DMS79 treated with DMSO at 0.1 percent for 48 hours (cell line): ENCODE data around the gene ZNF777.
"Not testable (repeated sequence)": the region's sequence is repeated elsewhere in the genome, so short reads cannot be mapped to it uniquely, and the experiment has no call there.

Experiments
- DNase-seq: peaks from one replicate; lab custom pipeline; 2025; lab: John Stamatoyannopoulos, UW

ZNF777 gene

DNA sequence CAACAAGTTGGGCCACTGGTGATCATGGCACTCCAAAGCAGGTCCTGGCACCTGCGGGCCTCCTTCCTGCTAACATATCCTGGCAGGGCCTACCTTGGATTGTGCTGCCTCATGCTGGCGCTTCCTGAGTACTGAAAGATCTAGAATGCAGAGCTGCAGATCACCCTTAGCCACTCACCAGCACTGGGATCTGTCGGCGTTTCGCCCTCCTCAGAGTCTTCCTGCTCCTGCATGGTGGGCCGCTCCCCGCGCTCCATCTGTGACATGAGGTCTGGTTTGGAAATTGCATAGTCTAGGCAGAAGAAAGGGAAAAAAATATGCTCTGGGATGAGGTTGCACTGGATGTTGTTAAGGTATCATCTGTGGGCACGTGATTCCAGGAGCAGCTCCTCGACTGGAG lies 10.0 kb downstream of the ZNF777 start:
- DNase-seq: no peak

DNA sequence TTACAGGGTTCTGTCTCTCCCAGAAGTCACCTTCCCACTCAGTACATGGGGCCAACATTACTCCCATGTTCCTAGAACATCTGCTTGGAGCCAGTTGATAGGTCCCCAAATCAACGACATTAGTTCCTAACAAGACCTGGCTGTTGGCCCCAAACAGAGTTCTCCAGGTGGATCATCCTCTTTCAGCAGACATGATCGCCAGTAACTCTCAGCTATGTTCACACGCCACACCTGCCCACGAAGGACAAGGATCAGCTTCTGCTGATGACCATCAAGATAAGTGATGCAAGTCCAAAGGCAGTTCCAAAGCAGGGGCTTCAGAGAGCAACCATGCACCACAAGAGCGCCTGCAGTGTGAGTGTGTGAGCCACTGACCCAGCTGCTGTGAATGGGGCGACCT lies 11.0 kb downstream of the ZNF777 start:
- no peak for DNase-seq

DNA sequence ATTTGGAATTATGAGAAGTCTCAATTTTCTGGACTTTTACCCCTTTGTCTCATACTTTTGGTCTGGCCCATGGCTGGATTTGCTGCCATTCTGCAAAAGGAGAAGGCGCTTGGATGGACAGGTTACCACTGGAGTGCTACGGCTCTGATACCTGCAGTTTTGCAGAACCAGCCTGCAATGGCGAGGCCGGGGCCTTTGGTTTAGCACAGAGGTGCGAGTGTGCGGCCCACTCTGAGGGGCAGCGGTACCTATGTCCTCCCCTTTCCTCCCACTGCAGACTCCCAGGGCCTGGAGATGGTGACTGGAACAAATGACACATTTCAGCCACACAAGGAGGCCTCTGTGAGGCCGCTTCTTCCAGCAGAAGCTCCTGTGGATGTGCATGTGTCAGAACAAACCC lies 11.9 kb downstream of the ZNF777 start:
- DNase-seq: no peak

DNA sequence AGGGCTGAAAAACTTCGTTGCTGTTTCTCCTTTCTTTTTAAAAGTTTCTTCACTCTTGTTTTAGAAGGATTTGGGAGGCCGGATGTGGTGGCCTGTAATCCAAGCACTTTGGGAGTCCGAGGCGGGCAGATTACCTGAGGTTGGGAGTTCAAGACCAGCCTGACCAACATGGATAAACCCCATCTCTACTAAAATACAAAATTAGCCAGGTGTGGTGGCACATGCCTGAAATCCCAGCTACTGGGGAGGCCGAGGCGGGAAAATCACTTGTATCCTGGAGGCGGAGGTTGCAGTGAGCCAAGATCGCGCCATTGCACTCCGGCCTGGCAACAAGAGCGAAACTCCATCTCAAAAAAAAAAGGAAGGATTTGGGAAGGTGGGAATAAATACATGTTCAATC lies 14.8 kb downstream of the ZNF777 start:
- not testable (repeated sequence) for DNase-seq

DNA sequence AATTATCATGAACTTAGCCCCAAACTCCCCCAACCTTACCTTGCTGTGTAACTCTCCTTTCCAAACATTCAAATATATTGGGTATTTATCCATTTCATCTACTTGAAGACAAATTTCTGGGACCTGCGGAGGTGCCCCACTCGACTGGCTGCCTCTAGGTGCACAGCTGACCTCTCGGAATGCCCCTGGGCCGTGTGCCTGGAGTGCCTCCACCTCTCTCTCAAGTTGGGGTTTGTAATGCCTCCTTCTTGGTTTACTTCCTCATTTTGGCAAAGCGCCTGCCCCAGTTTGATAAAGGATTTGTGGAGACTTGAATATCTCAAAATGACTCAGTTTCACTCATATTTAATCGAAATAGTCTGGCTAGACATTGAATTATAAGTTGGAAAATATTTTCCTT lies 16.6 kb downstream of the ZNF777 start:
- no peak for DNase-seq

DNA sequence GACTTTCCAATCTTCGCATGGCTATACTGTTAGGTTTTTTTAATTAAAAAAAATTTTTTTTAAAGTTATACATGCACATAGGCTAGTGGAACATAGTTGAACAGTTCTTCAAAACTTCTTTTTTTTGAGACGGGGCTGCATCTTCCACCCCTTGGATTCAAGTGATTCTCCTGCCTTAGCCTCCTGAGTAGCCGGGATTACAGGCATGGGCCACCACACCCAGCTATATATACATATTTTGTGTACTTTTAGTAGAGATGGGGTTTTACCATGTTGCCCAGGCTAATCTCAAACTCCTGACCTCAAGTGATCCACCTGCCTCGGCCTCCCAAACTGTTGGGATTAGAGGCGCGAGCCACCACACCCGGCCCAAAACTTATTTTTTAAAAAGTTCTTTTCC lies 17.3 kb downstream of the ZNF777 start:
- no peak for DNase-seq

DNA sequence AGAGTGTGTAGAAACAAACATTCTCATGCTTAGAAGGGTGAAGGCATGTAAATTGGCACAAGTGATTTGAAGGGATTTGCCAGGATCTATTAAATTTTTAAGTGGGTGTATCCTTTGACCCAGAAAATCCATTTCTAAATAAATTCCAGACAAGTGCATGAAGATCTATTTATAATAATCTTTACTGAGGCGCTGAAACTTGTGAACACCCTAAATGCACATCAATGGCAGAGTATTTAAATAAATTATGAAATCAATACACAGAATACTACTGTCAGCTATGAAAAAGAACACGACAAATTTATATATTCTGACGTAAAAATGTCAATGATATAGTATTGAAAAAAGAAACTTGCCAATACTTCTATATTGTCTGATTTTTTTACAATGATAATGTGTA lies 17.9 kb downstream of the ZNF777 start:
- DNase-seq: no peak

DNA sequence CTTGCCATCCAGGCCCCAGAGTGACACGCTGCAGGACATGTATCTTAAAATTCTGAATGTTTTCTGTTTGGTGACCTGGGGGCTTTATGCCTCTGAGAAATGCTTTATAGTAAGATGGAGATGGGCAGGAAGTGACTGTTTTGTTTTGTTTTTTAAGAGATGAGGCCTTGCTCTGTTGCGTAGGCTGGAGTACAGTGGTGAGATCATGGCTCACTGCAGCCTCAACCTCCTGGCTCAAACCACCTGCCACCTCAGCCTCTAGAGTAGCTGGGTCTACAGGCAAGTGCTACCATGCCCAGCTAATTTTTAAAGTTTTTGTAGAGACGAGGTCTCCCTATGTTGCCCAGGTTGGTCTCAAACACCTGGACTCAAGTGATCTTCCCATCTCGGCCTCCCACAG lies 20.6 kb downstream of the ZNF777 start:
- no peak for DNase-seq

DNA sequence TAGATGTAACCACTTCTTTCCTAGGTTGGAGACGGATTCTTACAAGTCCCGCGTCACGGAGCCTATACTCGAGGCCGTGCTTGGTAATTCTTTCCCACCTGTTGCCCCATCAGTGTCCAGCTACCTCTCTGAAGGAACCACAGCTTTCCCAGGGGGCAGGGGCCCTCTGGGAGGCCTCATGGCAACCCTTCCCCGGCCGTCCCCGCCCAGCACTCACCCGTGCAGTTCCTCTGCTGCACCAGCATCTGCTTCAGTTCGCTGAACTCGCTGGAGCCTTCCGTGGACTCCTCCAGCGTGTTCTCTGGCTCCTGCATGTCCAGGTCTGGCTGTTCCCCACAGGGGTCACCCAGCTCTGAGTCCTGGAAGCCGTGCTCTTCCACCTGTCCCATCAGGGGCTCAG lies 24.5 kb downstream of the ZNF777 start:
- DNase-seq: no peak

DNA sequence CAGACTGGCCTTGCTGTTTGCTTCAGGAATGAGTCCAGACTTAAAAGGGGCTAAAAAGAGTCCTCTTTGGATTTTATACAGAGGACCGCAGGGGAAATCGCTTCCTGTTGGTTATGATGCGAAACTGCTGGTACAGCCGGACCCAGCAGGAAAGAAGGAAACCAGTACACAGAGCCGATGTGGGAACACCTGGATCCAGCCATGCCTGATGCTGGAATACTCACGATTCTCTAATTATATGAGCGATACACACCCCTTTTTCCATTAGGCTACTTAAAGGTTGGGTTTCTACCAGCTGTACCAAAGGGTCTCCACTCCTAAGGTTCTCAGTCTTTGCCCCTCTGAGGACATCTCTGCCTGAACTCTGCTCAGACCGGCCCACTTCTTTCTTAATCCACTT lies 27.7 kb downstream of the ZNF777 start:
- no peak for DNase-seq

DNA sequence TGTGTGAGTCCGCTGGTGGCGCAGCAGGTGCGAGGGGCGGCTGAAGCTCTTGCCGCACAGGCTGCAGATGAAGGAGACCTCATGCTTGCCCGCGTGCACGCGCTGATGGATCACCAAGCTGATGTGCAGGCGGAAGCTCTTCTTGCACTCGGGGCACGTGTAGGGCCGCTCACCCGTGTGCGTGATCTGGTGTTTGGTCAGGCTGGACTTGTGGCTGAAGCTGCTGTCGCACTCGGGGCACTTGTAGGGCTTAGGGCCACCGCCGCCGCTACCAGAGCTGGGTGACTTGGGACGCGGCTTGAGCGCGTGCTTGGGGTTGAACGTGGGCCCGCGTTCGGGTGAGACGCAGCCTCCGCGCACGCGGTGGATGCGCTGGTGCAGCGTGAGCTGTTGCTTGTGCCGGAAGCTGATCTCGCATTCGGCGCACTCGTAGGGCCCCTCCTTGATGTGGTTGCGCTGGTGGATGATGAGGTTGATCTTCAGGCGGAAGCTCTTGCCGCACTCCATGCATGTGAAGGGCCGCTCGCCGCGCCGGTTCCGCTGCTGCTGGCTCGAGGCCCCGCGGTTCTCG lies 28.7 kb downstream of the ZNF777 start:
- DNase-seq: no peak

DNA sequence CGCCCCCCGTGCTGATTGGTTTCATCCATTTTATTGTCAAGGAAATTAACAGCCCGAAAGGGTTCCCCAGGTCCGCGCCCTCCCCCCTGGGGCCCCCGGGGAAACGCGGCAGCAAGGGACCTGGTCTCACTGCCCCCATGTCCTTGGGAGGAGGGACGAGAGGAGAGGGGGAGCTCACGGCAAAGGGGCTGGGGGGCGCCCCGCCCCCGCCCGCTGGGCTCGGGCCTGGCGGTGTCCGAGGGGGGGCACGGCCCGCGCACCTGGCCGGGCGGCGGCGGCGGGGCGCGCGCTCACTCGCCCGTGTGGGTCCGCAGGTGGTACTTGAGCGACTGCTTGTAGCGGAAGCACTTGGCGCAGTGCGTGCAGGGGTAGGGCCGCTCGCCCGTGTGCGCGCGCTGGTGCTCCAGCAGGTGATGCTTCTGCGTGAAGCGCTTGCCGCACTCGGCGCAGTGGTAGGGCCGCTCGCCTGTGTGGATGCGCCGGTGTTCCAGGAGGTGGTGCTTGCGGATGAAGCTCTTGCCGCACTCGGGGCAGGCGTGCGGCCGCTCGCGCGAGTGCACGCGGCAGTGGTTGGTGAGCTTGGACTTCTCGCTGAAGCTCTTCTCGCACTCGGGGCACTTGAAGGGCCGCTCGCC lies 29.3 kb downstream of the ZNF777 start:
- DNase-seq: no peak

DNA sequence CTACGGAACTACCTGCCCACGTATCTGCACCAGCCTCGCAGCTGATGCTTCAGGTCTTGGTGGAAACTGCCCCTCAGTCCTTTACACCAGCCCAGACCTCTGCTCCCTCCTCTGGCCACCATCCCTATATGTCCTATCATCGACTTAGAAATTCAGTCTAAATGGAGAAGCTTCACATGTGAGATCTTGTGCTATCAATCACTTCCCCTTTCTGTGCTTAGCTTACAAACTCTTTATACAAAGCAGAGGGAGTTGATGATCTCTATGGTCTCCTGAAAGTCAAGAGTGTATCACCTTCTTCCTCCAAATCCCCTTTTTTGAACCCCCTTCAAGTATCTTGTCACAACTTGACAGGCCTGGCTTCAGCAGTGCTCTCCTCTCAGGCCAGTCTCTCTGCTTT lies 30.7 kb downstream of the ZNF777 start:
- DNase-seq: no peak

DNA sequence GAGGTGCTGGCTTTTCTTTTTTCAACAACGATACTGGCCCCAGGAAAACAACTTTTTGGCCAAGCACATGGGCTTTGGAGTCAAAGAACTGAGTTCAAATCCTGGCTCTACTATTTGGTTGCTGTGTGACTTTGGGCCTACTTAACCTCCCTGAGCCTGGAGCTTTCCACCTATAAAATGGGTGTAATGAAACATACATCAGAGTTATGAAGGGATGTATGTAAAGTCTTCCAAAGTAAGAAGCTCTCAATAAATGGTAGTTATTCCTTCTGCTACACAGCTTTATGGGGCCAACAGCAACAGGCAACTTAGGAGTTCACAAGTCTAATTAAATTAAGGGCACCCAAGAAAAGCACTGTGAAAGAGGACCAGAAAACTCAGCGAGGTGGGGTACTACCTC lies 33.0 kb downstream of the ZNF777 start:
- no peak for DNase-seq

DNA sequence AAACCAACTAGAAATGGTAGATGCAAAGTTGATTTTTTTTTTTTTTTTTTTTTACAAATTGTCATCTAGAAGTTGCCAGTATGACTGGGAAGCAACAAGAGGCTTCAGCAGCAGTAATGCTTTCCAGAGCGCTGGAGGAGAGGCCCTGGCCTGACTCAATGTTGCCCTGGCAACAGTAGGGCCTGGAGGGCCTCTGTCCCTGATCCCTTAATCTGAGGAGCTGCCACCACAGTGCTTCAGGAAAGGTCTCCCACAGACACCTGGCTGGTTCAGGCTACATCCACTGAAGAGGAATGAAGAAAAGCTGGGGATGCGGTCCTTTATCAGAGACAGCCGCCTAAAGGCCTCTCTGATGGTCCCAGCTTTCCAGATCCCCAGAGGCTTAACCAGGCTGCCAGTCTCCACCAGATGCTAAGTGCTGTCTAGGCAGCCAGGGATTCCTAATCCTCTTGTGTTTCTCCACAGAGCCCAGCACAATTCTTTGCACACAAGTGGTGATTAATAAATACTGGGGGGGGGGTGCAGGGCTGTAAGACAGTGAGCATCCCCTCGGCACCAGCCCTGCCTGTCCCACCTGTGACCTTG lies 33.7 kb downstream of the ZNF777 start:
- no peak for DNase-seq

DNA sequence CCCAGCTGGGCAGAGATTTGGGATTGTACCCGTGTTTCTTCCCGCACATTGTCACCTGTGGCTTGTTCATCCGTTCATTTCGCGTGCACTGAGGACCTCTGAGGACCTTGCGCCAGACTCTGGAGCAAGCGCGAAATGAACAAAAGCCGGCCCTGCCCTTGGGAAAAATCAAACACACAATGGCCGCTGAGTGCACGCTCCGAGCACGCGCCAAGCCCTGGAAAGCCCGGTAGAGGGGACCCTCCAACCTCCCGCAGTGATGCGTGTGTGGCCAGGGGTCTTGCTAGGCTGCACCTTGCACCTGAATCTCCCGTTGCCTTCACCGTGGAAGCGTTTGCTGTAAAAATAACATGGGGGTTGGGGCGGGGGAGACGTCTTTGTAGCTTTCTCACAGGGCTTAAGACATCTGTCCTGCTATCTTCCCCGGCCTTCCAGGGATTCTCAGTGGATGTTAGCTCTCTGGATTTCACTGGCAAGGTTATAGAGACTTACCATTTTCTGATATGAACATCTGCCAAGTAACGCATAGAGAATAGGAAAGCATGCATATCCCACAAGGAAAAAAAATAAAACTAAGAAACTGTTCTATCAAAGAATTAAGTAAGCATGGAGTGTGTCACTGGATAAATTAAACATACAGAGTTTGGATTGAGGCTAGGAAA lies 37.3 kb downstream of the ZNF777 start:
- no peak for DNase-seq

DNA sequence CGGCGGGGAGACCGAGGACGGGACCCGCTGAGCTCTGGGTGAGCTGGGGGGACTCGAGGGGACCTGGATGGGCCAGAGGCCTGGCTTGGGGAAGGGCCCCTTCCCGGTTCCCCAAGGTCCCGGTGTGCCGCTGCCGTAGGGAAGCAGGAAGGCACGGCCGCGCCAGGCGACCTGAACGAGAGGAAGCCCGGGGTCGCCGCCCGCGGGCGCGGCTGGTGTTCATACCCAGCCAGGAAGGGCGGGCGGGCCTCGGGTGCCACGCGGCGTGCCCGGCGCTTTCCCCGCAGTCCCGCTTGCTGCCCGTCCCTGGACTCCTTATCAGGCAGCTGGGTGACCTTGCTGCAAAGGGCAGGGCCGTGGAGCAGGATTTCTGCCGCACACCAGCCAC lies 38.0 kb downstream of the ZNF777 start:
- no peak for DNase-seq

DNA sequence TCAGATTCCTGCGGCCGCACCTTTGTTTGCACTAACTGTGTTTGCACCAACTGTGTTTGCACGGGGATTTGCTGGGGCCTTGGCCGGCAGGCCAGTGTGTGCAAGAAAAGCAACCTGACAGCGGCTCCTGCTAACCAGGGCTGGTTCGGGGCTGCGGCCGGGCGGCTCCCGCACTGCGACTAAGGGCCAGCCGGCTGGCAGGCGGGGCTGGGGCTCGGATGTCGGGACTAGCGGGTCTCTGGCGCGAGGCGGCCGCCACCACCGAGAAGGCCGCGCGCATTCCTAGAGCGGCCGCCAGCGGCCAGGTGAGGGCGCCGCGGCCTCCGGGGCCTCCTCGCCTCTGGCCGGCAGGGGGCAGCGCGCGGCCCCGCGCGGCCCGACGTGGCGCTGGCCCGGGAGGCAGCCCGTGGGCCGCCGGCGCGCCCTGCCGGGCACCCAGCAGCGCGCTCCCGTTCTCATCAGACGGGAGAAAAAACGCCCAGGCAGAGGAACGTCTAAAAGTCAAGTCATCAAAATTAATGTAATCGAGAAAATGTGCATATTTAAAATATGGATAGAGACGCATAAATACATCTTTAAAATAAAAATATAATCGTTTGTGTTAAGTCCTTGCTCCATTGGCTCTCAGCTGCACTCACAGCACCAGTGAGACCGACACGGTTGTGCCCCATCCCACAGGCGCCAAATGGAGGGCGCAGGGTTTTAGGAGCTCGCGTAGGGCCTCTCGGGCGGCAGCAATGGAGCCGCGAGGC lies 38.5 kb downstream of the ZNF777 start:
- peak; percentile 32 for DNase-seq

DNA sequence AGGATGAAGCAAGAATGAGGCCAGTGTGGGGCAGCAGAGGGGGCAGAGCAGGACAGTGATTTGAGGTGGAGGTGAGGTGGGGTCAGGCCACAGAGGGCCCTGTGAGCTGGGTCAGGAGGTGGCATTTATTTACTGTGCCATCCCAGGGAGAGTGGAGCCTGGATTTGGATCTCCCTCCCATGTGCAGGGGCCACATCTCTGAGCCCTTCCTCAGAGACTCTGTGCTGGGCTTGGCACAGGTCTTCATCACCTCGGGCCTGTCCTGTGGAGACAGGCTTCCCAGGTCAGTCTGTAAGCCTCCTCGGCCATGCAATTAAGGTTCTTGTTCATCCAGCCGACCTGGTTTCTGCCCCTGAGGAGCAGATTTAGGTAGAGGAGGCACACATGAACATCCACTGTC lies 40.9 kb downstream of the ZNF777 start:
- DNase-seq: no peak

DNA sequence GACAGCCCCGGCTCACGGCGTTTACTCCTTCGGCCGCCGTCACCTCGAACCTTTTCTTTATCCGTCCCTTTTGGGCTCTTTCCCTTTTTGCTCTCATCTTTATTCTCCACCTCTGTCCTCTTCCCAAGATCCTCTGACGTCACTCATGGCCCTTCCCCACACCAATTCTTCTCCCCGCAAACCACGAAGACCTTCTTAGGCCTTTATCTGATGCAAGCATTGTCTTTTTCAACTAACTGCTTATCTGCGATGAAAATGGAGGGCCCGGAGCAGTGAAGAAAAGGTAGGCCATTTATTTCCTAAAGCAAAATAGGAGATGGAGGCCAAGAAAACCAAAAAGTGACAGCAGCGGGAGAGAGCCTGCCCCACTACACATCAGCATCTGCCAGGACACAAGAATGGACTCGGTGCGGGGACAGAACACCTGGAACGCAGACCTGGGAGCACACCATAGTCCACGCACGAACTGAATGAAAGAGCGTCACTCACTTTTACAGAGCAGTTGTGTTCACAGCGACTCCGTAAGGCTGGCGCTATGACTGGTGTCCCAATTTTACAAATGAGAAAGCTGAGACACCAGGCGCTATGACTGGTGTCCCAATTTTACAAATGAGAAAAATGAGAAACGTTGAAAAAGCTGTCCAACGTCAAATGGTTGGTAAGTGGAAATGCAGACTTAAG lies 45.3 kb downstream of the ZNF777 start:
- DNase-seq: no peak

DNA sequence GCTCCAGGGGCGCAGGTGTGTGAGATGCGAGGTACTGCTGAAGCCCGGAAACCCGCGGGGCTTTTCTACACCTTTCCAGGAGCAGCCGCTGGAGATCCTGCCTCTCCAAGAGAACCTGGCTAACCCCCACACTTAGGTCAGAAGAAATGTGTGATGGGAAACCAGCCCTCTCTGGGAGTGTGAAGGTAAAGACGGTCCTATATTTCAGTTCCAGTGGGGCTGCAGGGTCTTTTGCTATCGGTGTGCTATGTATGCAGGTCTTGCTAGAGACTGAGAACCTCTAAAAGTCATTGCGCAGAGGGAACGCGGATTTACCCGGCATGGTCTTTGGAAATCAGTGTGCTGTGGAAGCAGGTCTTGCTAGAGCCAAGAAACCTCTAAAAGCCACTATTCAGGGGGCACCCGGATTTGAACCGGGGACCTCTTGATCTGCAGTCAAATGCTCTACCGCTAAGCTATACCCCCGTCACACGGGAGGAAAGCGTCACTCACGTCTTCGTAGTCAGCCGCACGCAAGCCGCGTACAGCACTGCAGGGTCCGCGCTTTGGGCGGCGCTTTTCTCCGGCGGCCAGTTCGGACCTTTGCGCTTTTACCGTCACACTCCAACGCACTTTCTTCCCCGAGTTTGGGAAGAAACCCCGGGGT lies 46.0 kb downstream of the ZNF777 start:
- no peak for DNase-seq

DNA sequence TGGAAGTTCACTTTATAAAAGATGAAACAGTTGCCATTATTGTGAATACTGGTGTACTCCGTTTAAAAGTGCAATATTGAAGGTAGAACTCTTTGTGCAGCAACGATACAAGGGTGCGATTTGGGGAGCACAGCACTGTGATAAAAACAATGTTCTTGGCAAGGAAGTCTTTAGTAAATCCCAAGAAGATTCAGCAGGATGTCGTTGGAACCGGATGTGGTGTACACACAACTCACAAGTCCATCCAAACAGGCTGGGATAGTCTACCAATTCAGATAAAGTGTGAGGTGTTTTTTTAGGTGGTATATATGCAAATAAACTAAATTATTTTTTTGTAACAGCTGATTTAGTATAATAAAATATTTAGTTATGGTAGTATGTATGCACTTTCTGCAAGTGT lies 46.7 kb downstream of the ZNF777 start:
- no peak for DNase-seq
